Fibroblast of the aortic adventitia (primary cell): ENCODE measurements around the gene GLOD4. TPM values are rescaled to one million over a fixed set of nuclear protein-coding genes. Genes with fewer than 3 reads are reported as not detected.
"Not testable (repeated sequence)": the region's sequence is repeated elsewhere in the genome, so short reads cannot be mapped to it uniquely, and the experiment has no call there.

Source experiments
- DNase-seq: peaks from one replicate; pipeline ENCODE4 v3.0.0-alpha.2; 2010; ENCODE audit warnings: low read depth
- H3K4me3 ChIP-seq: 2 replicates; pipeline ENCODE4 v1.5.1; 2011; ENCODE audit warnings: low read depth, mild to moderate bottlenecking, control low read depth, low read length, moderate library complexity
- total RNA-seq: library from RNA; depleted of rRNA; stranded (reverse); fragments of >200 nt; gene quantifications from 2 replicates; pipeline ENCODE4 v1.2.3, GENCODE V29; 2012; ENCODE audit warnings: low replicate concordance
- TF ChIP-seq, protein P1 (sequence below): IDR thresholded peaks from 2 replicates; pipeline ENCODE4 v1.5.1; 2011; ENCODE audit warnings: mild to moderate bottlenecking, low read length, control low read depth, inconsistent platforms; ENCODE audit not compliant: insufficient read depth

The GLOD4 gene
- total RNA-seq, 1 donor = 49.9 TPM

DNA sequence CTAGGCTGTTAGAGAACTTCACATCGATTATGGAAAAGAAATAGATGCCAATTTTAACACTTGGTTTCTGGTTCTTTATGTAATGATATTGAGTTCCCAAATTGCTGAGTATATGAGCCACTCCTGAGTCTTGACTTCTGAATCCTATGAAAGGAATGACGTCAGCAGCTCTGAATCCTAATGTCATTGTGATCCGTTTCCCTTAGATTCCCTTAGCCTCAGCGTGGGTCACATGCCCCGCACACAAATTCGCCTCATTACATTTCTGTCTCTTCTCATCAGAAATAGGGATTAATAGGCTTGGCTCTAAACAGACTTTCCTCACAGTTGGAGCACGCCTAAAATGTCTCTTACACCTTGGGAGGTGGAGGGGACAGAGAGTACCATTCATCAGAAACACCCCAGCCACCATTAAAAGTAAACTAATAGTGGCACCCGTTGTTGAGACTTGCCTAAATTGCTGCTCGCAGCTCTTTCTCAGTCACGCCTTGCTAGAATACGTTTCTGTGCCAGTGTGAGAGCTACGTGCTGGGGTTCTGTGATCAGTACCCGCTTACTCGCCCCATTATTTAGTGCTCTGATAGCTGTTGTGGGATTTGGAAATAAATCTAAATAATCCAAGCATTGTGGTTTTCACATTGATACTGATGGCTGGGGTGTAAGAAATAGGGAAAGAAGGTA, 7.2 kb upstream of the GLOD4 start:
- H3K4me3 ChIP-seq = no peak overlapping the region
- TF ChIP-seq, protein P1, sequence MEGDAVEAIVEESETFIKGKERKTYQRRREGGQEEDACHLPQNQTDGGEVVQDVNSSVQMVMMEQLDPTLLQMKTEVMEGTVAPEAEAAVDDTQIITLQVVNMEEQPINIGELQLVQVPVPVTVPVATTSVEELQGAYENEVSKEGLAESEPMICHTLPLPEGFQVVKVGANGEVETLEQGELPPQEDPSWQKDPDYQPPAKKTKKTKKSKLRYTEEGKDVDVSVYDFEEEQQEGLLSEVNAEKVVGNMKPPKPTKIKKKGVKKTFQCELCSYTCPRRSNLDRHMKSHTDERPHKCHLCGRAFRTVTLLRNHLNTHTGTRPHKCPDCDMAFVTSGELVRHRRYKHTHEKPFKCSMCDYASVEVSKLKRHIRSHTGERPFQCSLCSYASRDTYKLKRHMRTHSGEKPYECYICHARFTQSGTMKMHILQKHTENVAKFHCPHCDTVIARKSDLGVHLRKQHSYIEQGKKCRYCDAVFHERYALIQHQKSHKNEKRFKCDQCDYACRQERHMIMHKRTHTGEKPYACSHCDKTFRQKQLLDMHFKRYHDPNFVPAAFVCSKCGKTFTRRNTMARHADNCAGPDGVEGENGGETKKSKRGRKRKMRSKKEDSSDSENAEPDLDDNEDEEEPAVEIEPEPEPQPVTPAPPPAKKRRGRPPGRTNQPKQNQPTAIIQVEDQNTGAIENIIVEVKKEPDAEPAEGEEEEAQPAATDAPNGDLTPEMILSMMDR = no peak
- DNase-seq = no peak

DNA sequence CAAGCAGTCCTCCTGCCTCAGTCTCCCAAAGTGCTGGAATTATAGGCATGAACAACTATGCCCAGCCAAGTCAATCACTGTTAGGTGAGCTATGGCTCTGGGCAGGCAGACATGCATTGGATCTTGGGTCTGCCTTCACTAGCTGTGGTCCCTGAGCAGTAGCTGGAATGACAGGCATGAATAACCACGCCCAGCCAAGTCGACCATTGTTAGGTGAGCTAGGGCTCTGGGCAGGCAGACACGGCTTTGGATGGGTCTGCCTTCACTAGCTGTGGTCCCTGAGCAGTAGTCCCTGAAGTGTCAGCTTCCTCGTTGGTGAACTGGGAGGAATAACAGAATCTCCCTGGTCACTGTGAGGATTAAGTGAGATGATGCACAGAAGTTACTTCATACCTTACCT, 6.5 kb upstream of the GLOD4 start:
- DNase-seq = no peak
- no peak overlapping the region for H3K4me3 ChIP-seq
- TF ChIP-seq, protein P1 = no peak

DNA sequence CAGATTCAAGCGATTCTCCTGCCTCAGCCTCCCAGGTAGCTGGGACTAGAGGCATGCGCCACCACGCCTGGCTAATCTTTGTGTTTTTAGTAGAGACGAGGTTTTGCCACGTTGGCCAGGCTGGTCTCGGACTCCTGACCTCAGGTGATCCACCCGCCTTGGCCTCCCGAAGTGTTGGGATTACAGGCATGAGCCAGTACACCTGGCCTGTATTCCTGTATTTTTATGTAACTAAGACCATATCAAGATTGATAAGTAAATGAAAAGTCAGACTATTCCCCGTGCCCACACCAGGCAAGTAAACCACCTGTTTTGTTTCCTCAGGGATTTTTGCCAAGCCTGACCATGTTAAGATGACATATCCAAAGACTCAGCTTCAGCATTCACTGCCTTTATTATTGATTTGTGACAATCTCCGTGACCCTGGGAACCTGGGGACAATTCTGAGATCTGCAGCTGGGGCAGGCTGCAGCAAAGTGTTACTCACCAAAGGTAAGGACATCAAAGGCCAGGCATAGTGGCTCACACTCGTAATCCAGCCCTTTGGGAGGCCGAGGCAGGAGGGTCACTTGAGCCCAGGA, 5.7 kb upstream of the GLOD4 start:
- no peak for DNase-seq
- TF ChIP-seq, protein P1 = no peak
- no peak overlapping the region for H3K4me3 ChIP-seq

DNA sequence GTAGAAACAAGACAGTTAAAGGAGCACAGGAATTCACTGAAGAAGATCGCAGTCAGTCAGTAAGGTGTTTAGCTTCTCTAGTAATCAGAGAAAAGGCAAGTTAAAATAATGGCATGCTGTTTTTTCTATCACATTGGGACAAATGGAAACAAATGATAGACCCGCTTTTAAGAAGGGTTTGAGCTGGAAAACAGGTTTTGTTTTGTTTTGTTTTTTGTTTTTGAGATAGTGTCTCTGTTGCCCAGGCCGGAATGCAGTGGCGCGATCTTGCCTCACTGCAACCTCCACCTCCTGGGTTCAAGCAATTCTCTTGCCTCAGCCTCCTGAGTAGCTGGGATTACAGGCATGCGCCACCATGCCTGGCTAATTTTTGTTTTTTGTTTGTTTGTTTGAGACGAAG, 3.8 kb upstream of the GLOD4 start:
- DNase-seq = not testable (repeated sequence)

DNA sequence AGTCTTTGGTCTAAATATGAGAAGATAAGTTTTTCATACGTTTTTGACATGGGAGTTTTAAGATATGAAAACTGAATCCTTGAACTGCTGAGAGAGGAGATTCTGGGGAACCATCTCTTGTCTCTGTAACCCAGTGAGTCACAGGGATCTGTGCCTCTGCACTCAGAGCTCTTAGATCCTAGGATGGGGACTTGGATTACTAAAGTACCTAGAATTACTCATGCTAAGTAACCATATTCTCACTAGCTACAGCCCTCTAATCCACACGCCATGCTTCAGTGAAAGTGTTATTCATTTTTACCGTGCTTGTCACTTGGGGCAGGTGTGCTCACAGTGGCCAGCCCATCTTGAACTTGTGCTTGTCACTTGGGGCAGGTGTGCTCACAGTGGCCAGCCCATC, 2.1 kb upstream of the GLOD4 start:
- no peak overlapping the region for H3K4me3 ChIP-seq
- DNase-seq = no peak

More for the DNA sequence above, 3.8 kb upstream of the GLOD4 start:
- not testable (repeated sequence) for H3K4me3 ChIP-seq

DNA sequence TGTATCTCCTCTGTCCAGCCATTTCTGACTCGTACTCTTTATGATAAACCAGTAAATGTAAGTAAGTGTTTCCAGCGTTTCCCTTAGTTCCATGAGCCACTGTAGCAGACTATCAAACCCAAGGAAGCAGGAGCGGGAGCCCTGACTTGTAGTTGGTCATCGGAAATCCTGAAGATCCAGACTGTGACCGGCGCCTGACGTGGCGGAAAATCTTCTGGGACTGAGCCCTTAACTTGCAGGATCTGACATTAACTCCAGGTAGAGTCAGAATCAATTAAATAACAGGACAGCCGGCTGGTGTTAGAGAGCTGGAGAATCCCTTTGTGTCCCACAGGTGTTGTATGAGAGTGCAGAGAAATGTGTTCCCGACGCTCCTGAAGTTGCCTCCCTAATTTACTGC, 4.0 kb downstream of the GLOD4 start:
- H3K4me3 ChIP-seq = no peak overlapping the region
- TF ChIP-seq, protein P1 = no peak
- DNase-seq = no peak

More for the DNA sequence above, 2.1 kb upstream of the GLOD4 start:
- TF ChIP-seq, protein P1 = no peak

DNA sequence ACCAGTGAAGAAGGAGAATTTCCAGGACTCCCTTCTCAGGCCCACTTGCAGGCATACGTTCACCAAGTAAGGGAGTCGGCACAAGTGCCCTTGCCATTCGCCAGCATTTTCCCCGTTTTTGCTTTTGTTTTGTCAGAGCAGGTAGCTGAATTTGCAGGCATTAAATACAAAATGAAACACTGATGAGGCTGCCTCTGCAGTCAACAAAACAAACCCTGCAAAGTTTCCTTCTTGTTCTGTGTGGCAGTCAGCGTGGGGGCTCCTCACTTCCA, 7.8 kb downstream of the GLOD4 start:
- TF ChIP-seq, protein P1 = no peak
- no peak for DNase-seq
- H3K4me3 ChIP-seq = no peak overlapping the region
